ENCODE results near the gene VPS11.

- TF ChIP-seq EZH2 (IDR thresholded peaks at IDR 0.05; ENCODE audit: insufficient read depth, poor library complexity, severe bottlenecking) (no peak), EZH2phosphoT487 (IDR thresholded peaks at IDR 0.05; ENCODE audit: insufficient read depth, low read depth) (no peak)
Measured at GRCh38 chr11:119049081-119049480, 18.5 kb upstream of the VPS11 start.
